Right ventricle myocardium inferior (tissue), 1 donor: ENCODE measurements around the gene APLN. TPM values are rescaled to one million over a fixed set of nuclear protein-coding genes. Genes with fewer than 3 reads are reported as not detected.

Source experiments
- ATAC-seq: fragments of 200-7000 bp; cut with Tn5 transposase; one replicate; pipeline ENCODE4 v1.9.1; 2020; ENCODE audit warnings: mild to moderate bottlenecking, moderate library complexity
- DNase-seq: peaks from one replicate; pipeline ENCODE4 v3.0.0; 2021; ENCODE audit errors: missing footprints
- intact Hi-C: fragments of 100-400 bp; cut with DNase I; formaldehyde crosslinking; loops from one replicate; pipeline ENCODE4 v1.11.0; 2022
- total RNA-seq: library from RNA; stranded (reverse); fragmentation: NEBNext Ultra II Directional; extraction: Animal tissue kit (Norgen Biotek cat#: 25700); gene quantifications from one replicate; pipeline ENCODE4 v1.2.1, GENCODE V29; 2021
- donor health status: DM: no; HTN: yes; CAD: no; lungs with severe emphysema.

APLN gene
- total RNA-seq, 1 donor from 2014 or later = 16.8 TPM

DNA sequence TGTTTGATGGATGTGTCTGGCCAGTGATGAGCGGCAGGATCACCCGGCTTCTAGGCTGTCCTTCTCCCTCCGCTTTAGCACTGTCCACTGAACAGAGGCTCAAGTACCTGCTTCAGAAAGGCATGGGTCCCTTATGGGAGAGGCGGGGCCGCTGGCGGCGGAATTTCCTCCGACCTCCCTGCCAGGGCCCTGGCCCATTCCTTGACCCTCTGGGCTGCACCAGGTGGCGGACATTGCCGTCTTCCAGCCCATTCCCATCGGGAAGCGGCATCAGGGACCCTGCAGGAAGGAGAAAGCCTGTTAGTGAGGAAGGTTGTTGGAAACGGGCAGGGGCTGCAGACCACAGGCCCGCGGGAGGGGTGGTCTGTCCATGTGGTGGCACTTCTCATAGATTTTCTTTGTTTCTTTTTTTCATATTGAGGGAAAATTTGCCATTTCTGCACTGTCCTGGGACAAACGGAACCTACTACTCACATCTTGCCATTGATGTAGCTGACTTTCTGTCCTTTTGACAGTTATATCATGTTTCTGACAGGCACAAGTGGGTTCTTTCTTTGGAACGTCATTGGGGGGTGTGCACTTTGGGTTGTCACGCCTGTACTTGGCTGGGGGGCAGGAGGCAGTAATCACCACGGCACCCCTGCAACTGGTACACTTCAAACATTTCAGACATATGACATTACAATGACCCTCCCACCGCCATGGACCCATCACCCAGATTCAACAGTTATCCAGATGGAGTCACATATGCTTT, 6.1 kb downstream of the APLN start:
- intact Hi-C loops = no loop called here
- DNase-seq = no peak
- ATAC-seq = no peak

DNA sequence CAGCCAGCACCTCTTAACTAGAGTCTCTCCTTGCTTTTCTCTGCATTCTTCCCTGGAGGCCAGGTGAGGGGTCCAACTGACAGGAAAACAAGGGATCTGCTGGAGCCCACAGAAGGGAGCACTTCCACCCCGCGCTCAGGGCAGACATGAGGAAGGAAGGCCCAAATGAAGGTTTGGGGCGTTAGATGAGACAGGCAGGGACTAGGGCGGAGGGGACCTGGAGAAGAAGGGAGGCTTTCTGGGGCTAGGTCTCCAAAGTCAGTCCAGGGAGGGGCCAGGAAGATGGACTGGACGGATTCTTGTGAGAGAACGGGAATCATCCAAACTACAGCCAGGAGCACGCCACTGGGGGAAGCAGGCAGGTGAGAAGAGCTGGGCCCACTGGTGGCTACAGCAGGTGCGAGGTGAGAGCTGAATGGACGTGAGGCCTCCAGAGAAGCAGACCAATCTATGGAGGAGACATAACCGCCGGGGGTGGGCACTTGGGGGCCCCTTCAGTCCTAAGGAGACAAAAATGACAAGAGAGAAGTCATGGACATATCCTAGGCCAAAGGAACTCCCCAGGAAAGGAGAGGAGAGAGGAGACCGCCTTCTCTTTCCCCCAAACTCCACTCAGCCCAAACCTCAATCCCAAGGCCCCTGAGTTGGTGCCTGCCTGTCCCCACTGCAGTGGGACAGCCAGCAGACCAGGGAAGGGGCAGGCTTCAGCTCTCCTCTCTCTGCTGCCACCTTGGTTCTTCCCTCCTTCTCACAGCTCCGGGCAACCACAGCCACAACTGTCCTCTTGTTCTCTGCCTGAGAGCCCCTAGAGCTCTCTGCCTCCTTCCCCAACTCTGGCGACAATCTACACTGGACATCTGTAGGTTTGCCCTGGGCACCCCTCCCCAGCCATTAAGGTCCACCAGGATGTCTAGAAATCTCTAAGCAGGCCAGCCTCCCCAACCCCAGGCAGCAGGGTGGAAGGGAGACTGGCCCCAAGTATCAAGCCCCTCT, 7.0 kb downstream of the APLN start:
- DNase-seq (no peak), ATAC-seq (no peak)
- intact Hi-C loops = no loop called here

DNA sequence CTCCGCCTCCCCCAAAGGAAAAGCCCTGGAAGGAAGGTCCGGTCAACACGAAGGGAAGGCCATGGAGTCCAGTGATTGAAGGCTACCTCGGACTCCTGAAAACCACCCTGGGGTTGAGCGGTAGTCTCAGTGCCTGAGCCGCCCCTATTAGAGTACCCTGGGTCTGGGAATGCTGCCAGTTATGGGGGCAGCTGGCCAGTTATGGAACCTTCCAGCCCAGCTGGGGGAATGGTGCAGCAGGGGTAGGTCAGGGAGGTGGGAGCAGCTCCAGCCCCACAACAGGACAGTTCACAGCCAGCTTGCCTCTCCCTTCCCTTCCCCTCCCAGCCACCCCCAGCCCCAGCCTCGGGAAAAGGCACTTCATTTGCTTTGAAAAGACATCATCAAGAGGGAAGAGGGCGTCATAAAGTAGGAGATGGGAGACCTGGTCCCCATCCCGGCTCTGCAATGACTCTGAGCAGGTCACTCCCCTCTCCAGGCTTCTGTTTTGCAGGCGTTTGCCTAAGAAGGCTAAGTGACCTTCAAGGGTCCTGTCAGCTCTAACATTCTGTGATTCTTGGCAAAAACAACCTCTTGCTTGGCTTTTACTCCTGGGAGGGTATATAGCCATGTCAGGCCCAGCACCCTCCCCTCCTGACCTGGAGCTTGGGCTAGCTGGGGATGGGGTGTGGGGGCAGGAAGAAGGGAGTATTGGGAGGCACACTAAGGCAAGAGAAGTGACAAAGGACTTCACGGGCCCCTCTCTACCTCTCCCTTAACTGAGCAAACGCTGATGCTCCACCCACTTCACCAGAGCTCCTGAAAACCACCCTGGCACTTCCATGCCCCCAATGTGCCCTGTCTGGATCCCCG, 8.0 kb downstream of the APLN start:
- intact Hi-C loops = no loop called here
- DNase-seq = no peak
- no peak for ATAC-seq

DNA sequence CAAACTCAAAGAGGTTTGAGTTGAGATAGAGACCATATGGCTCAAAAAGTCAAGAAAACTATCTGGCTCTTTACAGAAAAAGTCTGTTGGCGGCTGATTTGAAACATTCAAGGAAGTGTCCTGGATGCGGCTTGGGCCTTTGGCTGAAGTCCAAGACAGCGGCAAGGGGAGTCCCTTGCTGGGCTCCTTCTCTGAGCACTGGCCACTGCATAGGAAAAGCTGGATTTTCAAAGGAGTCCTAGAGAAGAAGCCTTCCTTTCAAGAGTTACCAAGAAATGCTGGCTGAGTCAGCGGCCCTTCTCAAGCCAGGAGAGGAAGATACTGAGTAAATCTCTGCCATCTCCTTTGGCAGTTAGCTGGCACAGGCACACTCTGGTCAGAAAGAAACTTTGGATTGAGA, 12.1 kb downstream of the APLN start:
- ATAC-seq (no peak), DNase-seq (no peak)
- intact Hi-C loops = no loop called here

DNA sequence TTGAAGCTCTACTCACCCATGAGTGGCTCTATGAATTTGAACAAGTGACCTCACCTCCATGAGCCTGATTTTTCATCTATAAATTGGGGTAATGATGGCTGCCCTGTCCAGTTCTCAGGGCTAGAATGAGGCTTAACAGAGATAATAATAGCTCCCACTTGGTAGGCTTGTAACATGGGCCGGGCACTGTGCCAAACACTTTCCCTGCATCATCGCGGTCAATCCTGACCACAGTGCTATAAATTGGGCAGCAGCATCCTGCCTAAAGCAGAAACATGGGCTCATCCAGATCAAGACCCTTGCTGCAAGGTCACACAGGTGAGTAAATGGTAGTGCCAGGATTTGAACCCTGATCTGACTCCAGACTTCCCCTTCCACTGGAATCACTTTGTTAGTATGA, 12.8 kb downstream of the APLN start:
- ATAC-seq (no peak), DNase-seq (no peak)
- intact Hi-C loops = no loop called here

DNA sequence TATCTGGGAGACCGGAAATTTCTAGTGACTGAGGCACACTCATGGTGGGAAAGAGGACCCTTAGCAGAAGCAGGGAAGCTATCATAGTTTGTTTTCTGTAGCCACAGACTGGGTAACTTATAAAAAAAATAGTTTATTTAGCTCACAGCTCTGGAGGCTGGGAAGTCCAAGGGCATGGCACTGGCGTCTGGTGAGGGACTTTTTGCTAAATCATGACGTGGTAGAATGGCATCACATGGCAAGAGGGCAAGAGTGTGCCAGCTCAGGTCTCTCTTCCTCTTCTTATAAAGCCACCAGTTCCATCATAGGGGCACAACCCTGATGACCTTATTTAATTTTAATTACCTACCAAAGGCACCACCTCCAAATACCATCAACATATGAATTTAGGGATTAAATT, 13.3 kb downstream of the APLN start:
- DNase-seq = no peak
- intact Hi-C loops = no loop called here

DNA sequence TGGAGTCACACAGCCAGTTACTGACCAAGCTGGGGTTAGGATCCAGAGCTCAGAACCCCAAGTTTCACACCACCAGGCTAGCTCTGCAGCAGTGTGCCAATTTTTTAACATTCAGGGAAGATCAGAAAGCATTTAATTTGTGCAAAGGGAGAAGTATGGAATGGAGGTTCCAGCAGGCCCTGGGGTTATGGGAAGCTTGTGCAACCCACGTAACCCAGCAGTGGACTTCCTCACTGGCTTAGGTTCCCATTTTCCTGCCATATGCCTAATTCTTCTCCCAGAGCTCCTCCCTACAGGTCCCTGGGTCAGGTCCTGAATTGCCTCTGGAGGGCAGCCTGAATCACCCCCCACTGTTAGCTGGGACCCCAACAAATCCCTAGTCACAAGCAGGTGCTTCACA, 14.0 kb downstream of the APLN start:
- intact Hi-C loops = no loop called here
- DNase-seq (no peak), ATAC-seq (no peak)

More for the DNA sequence above, 13.3 kb downstream of the APLN start:
- no peak for ATAC-seq

DNA sequence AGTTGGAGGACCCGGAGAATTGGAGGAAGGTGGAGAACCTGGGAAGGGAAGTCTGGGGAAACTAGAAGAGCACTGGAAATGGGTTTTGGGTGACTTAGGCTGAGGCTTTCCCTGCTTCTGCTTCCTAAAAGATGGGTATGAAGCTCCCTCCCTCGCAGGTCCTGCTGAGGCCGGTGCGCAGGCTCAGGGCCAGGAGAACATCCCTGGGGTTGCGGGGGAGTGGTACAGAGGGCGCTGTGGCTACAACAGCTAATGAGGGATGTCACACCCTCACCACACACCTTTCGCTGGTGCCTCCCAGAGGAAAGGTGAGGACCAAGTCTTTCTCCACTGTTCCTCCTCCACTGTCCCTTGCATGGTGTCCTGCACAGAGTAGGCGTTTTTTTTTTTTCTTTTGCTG, 15.8 kb downstream of the APLN start:
- DNase-seq (no peak), ATAC-seq (no peak)
- intact Hi-C loops = no loop called here

DNA sequence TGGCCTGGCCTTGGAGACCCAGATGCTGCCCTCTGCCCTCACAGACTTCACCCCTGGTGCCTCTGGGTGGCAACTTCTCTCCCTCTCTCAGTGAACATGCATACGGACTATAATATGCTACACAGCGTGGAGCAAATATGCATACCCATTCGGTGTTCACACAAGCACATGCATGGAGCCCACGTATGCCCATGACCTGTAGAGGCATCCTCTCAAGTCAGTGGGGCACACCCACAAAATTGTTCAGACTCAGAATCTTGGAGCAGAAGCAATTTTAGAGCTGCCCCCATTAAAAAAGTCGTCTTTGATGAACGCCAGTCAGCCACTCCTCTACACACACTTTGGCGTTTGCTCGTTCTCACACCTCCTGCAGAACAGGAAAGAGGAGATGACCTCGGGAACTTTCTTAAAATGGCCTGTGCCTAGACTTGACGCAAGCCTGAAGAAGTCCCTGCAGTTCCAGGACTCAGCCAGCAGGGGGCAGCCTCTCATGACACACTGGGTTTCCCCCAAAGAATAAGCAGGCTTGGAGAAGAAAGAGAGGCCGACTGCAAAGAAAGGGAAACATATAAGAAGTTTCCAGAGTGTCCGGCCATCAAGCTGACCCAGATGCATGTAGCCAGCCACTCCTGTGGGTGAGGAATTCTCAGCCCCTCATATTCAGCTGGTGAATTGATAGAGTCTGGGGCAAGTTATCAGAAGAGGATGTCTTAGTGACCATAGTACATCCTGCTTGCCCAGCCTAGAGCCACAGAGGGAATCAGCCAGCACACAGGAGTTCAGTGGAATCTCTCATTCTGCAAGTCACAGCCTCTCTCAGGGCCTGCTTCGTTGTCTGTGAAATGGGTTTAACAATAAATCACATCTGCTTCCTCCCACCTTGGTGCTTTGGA, 17.3 kb downstream of the APLN start:
- DNase-seq (peak; percentile 77), ATAC-seq (peak; percentile 62)
- intact Hi-C loops = loop anchor here (1.0 kb wide), 1 partner anchor 89 kb away; no protein-coding TSS in a partner anchor

DNA sequence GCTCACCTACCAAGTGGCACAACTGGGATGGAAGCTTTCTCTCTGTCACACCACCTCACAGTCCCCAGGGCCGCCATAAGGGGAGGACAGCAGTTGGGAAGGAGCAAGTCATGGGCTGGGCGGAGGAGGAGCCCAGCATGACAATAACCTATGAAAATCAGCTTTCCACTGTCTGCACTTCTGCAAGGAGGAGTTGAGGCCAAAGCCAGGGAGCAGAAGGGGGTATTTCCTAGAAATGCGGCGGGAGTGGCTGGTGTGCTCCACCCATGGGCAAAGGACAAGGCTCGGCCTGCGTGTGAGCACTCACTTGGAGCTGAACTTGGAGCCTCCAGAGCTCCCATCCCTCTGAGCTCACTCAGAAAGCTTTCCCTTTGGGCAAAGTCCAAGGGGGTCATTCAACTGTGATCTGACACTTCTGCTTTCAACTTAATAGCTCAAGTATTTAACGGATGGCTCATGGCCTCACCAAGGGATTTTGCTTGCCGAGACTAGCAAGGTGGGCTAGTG, 18.5 kb downstream of the APLN start:
- DNase-seq = no peak
- peak; percentile 20 for ATAC-seq
- intact Hi-C loops = no loop called here

DNA sequence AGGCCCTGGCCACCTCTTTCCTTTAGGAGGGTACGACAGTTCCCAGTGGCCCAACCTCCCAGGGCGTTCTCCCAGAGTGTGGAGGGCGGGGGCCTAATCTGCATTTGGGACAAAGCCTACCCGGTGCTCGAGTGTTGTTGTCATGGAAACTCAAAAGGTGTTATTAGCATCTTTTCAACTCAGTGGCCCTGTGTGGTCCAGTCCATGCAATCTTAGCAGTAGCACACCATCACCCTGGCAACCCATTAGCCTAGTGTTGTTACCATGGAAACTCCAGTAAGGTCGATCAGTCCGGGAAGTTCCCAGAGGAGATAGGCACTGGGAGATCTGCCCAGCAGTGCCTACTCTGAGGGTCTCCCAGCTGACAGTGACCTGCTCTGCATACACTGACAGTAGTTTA, 20.2 kb downstream of the APLN start:
- ATAC-seq (no peak), DNase-seq (no peak)
- intact Hi-C loops = no loop called here

DNA sequence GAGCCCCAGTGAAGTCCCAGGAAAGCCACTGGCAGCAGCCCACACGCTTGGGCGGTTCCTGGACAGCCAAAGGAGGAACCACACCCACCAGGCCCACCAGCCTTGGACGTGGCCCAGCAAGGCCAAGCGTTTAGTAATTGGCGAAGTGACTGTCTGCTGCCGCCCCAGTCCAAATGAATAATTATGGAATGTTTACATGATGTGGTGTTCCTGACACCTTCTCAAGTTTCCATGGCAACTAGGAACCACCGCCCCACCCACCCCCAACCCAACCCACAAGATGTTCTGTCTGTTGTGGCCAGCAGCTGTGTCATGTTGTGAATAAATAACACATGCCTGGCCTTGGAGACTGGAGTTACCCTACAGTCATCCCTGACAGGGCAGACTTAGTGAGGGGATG, 22.3 kb downstream of the APLN start:
- no peak for ATAC-seq
- intact Hi-C loops = no loop called here

DNA sequence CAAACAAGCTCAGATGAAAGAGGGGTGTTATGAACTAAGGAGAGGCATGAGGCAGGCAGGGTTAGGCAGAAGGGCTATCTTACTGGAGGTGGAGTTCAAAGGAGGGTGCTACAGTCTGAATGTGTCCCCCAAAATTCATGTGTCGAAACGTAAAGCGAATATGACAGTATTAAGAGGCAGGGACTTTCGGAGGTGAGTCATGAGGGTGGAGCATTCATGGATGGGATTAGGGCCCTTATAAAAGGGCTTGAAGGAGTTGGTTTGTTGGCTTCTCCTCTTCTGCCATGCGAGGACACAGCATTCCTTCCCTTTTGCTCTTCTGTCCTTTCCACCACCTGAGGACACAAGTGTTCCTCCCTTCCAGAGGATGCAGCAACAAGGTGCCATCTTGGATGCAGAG, 22.9 kb downstream of the APLN start:
- ATAC-seq (no peak), DNase-seq (no peak)
- intact Hi-C loops = no loop called here

More for the DNA sequence above, 22.3 kb downstream of the APLN start:
- DNase-seq = no peak

DNA sequence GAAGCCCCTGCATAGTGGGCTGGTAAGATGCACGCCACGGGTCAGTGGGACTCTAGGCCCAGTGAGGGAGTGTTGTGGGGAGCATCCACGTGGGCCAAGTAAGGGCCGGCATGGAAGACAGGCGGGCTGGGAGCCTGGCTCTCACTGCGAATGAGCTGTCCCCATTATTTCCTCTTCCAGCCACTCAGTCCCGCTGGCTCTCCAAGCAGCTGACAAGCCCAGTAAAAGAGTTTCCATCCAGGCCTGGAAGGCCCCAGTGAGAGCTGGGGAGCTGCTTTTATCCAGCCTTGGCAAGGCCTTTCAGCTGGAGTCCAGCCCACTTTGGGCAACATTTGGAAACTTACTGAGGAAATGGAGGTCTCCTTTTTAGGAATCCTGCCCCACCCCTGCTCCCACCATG, 24.9 kb downstream of the APLN start:
- intact Hi-C loops = no loop called here
- ATAC-seq (peak; percentile 72), DNase-seq (no peak)

DNA sequence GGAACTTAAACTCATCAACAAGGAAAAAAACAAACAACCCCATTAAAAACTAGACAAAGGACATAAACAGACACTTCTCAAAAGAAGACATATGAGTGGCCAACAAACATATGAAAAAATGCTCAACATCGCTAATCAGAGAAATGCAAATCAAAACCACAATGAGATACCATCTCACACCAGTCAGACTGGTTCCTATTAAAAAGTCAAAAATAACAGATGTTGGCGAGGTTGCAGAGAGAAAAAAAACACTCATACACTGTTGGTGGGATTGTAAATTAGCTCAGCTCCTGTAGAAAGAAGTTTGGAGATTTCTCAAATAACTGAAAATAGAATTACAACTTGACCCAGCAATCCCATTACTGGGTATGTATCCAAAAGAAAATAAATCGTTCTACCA, 28.7 kb downstream of the APLN start:
- no peak for ATAC-seq
- intact Hi-C loops = no loop called here
- DNase-seq = no peak

DNA sequence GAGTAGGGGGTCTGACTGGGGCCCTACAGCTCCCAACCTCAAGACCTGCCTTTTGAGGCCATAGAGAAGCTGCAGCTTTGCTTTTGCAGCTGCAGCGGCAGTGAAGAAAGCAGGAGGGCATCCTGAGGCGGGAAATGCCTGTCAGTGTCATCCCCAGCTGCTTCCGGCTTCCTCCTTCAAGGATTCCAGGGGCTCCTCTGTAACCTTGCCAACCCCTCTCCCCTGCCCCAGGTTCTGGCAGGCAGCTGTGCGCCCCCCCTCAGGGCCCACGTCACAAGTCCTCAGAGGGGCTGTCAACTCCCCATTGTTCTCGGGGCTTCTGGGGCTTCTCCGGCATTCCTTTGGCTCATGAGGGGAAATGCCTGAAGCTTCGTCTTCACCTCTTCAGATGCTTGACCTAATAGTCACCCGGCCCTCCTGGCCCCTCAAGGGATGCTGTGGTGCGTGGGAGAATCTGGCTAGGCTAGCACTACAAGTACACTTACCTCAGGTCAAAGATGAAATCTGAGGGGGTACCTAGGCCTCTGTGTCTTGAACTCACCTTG, 31.9 kb downstream of the APLN start:
- ATAC-seq (no peak), DNase-seq (no peak)
- intact Hi-C loops = no loop called here

DNA sequence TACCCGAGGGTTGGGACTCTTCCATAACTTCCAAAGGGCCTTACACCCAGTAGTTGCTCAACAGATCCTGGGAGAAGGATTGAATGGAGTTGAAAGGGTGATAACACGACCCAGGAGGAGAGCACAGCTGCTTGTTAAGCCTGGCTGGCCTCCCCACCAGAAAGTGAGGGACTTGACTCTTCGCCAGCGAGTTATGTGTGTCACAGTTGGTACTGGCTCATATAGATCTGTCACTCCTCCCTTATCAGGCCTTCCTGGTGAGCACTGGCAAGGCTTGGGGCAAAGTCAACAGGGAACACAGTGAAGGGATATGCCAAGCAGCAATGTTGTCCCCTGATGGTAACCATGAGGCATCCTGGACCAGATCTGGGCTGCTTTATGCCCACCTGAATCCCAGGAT, 35.8 kb downstream of the APLN start:
- intact Hi-C loops = no loop called here
- peak; percentile 60 for ATAC-seq
- DNase-seq = no peak

DNA sequence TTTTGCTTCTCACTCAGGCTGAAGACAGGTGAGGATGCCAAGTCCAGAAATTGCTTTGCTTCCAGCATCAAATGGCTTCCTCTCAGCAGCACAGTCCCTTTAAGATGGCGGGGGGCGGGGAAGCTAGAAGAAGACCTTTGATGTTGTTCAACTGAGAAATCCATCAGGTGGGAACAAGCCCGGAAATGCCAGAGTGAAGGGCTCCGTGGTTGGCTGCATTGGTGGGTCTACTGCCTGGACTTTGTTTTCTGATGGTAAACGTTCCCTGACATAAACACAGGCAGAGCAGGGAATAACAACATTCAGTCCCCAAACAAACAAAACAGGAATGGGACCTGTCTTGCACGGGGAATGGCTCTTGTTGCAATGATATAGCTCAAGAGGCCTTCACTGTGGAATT, 37.3 kb downstream of the APLN start:
- intact Hi-C loops = no loop called here
- ATAC-seq = no peak
- DNase-seq = no peak
